Mucosa of gallbladder (tissue), 1 donor: ENCODE results near the gene DAPK2. TPM values are rescaled to one million over a fixed set of nuclear protein-coding genes. Genes with fewer than 3 reads are reported as not detected.

Experiments
- DNase-seq: peaks from one replicate; pipeline ENCODE4 v3.0.0-alpha.2; 2020; ENCODE audit warnings: low spot score
- total RNA-seq: library from RNA; stranded (reverse); gene quantifications from one replicate; pipeline ENCODE4 v1.2.1, GENCODE V29; 2021
- donor health status: DM: no; HTN: no; CAD: no.

DAPK2 gene
- total RNA-seq, 1 donor from 2014 or later = 5.6 TPM

DNA sequence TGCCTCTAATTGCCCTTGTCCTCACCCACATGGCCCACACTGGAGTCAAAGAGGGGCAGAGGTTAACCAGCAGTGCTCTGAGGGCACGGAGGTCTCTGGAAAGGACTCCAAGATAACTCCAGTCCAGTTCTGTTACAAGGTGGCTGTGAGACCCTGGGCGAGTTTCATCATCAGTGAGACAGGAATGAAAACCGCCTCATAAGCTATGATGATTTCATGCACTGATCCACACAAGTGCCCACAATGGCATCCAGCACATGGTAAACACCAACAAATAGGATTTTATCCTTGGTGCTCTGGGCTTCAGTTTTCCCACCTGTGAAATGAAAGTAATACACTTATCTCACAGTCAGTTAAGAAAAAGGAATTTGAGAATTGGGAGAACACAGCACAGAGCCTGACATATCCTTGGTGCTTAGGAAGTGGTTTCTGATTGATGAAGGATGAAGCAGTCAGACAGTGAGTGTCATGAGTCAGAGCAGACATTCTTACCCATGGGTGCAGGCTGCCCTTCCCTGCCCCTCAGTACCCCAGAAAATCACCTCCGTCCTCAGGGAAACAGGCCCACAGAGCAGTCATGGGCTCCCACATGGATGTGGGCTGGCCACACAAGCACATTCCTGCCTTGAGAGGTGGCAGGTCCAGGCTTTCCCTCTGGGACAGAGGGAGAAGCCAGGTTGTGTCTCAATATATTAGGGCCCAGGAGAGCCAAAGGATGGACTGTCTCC, 48.4 kb downstream of the DAPK2 start:
- no peak for DNase-seq

GRCh38 chr15:63996794-63997357, 49.4 kb downstream of the DAPK2 start:
- no peak for DNase-seq

DNA sequence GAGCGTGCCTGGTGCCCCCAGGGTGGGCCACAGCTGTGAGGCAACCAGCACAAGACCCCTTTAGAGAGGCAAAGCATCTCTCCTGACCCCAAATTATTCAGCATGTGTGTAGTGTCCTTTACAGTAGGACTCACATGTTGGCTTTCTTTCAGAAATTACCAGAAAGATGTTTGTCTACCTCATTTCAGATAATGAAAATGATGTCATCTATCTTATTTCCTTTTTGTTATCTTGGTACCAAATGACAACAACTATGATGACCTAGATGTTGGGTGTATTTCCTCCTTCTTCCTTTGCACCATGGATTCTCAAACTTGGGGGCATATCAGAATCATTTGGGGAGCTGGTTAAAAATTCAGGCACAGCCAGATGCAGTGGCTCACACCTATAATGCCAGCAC, 50.5 kb downstream of the DAPK2 start:
- no peak for DNase-seq

GRCh38 chr15:63994073-63994600, 52.1 kb downstream of the DAPK2 start:
- DNase-seq = peak; percentile 23

DNA sequence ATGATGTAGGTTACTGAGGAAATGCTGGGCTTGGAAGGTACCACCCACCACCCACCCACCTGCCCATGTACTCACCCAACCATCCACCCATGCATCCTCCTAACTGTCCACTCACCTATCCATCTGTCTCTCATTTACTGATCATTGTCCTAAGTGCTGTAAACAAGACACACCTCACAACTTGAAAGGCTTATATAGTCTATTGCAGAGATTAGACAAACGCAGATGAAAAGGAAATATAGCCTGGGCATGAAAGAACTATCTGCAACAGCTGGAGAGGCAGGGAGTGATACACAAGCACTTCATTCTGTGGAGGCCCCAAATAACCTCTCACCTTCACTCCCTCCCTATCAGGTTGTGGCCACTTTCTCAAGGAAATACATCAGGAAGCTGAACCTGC, 54.0 kb downstream of the DAPK2 start:
- DNase-seq = no peak

- DNase-seq = no peak
Observed at GRCh38 chr15:63991706-63992105, 54.6 kb downstream of the DAPK2 start.

DNA sequence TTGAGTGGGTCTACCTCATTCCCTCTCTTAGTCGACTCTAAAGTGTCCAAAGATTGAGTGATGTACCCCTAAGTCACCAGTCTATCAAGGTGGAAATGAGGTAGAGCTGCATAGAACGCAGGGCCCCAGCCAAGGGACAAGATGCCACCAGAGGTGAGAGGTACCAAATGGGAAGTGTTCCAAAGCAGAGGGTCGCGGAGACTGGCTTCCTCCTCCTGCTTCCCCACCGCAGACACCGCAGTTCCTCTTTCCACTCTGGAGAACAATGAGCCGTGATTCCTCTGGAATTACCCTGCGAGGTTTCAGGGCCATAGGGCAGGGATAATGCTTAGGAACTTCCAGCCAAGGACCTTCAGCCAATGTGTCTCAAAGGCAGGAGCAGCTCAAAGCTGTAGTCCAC, 55.8 kb downstream of the DAPK2 start:
- no peak for DNase-seq

DNA sequence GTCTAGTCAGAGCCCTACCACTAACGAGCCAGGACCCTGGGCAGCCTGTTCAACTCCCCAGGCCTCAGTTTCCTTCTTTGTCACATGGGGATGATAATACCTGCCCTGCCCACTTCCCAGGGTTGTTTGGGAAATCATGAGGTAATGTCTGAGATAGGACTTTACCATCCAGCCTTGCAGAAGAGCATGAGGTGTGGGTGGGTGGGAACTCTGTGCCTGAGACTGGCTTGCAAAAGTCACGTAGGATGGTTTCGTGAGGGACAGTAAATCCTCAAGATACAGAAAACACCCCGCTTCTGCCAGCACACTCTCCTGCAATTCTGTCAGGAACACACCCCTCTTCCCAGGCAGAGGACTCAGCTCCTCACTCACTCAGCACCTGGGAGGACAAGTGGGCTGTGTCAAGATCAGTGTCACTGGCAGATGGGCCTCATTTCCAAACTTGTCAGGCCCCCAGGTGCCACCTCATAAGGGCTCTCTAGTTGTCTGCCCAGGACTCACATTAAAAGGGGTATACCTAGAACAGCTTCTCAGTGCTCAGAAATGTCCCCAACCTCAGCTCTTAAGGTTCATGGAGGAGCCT, 58.4 kb downstream of the DAPK2 start:
- DNase-seq = no peak

- DNase-seq = no peak
Observed at GRCh38 chr15:63986751-63987341, 59.4 kb downstream of the DAPK2 start.

DNA sequence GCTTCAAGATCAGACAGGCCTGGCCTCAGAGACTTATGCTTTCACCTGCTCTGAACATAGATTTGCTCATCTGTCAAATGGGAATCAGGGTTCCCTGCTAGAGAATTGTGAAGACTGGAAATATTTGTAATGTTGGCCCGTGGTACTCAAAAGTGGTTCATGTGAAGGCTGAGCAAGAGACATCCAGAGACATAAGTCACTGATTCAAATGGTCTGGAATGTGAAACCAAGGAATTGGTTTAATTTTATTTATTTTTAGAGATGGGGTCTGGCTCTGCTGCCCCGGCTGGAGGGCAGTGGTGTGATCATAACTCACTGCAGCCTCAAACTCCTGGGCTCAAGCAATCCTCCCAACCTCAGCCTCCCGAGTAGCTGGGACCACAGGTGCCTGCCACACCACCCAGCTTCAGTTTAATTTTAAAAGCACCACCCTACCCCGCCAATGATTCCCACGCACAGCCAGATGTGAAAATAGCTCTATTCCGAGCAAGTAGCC, 60.1 kb downstream of the DAPK2 start:
- no peak for DNase-seq

GRCh38 chr15:63985221-63986184, 60.8 kb downstream of the DAPK2 start:
- peak; percentile 30 for DNase-seq

- DNase-seq = no peak
Observed at GRCh38 chr15:63984331-63984730, 62.0 kb downstream of the DAPK2 start.

GRCh38 chr15:63983061-63983711, 63.1 kb downstream of the DAPK2 start:
- DNase-seq = no peak

GRCh38 chr15:63982381-63982854, 63.9 kb downstream of the DAPK2 start:
- DNase-seq = no peak

DNA sequence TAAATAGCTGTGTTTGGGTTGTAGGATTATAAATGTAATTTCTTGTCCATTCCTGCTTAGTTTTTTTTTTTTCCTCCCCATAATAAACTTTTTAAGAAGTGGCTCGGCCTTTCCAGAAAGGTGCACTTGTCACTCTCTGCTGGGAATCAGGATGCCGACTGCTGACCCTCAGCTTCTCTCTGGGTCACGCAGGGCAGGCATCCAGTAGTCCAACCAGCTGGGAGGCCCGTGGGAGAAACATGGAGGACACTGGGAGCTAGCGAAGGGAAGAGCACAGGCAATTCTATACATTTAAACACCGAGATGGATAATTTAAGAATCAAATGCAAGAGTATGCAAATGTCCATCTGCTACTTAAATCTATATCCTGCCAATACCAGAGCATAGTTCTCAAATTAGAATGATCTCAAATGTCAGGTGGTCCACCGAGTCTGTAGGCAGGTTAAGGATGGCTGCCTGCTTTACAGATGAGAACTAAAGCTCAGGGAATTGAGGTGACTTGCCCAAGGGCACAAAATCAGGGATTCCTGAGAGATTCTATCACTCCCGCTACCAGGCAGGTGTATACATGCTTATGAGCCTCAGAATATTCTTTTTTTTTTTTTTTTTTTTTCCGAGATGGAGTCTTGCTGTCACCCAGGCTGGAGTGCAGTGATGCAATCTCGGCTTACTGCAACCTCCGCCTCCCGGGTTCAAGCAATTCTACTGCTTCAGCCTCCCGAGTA, 64.5 kb downstream of the DAPK2 start:
- no peak for DNase-seq

DNA sequence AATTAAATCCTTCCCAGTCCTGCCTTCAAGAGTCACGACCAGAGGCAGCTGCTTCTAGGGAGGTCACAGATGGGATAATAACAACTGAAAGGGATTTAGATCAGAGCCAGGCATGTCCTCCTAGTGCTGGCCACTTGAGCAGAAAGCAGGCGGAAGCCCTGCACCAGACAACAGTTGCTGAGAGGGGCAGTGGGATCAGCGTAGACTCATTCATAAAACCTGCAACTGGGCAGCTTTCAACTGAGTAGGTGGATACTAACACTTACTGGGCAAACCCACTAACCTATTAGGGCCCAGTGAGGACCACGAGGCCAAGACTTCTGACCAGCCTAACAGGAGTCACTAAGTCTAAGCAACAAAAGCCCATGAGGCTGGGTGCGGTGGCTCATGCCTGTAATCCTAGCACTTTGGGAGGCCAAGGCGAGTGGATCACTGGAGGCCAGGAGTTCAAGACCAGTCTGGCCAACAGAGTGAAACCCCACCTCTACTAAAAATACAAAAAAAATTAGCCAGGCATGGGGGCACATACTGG, 67.0 kb downstream of the DAPK2 start:
- DNase-seq = no peak

DNA sequence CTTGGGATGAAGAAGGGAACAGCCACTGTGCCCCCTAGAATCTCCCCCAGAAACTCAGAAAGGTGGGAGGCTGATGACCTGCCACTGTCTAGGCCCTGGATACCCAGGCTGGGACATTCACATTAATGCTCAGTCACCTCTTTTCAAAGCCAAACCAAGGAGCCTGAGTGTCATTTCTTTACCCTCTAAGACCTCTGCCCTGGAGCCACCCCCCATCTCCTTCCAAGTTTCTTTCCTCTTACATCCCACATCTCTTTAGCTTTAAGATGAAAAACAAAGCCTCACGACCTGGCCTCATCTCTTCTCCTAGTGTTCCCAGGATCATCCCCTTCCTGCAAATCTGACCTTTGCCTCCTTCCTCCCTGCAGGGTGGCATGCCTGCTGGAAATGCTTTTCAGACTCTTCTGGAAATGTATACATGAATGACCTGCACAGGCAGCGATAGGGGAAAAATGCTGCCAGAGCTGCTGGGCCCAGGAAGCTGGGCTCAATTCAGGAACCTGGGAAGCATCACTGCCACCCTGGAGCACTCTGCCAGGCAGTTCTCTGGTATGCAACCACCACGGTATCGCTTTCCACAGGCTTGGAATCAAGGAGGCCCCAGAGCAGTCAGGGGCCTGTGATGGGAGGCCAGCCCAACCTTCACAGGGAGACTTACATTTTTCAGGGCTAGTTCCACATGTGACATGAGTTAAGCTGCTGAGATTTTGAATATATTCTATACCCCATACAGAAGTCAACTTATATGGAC, 67.6 kb downstream of the DAPK2 start:
- no peak for DNase-seq

GRCh38 chr15:63977119-63977518, 69.2 kb downstream of the DAPK2 start:
- no peak for DNase-seq

DNA sequence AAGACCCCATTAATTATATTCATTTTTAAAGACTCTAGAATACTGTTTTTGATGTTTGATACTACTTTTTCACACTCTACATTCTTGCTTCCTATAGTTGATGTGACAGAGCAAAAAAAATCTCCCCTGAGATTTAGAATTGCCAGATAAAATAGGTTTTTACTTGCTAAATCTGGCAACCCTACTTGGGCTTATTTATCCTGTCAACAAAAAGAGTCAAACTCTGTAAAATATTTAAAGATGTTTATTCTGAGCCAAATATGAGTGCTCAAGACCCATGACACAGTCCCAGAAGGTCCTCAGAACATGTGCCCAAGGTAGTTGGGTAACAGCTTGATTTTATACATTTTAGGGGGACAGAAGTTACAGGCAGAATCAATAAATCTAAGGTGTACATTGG, 72.3 kb downstream of the DAPK2 start:
- DNase-seq = no peak
